ACHN (cell line): ENCODE measurements around the gene TSHZ3.
A peak's percentile ranks its signal among the peaks of the same experiment; 100 is the strongest.

Experiments
- DNase-seq: peaks from one replicate; pipeline ENCODE4 v3.0.0-alpha.2; 2015
- in situ Hi-C: cut with HindIII; loops from 2 replicates; pipeline ENCODE4 v1.10.0; 2017; ENCODE audit warnings: low sequenced_read_pairs, low pct_ligation_motif_present, low pct_unique_long_range_greater_than_20kb

Gene TSHZ3

DNA sequence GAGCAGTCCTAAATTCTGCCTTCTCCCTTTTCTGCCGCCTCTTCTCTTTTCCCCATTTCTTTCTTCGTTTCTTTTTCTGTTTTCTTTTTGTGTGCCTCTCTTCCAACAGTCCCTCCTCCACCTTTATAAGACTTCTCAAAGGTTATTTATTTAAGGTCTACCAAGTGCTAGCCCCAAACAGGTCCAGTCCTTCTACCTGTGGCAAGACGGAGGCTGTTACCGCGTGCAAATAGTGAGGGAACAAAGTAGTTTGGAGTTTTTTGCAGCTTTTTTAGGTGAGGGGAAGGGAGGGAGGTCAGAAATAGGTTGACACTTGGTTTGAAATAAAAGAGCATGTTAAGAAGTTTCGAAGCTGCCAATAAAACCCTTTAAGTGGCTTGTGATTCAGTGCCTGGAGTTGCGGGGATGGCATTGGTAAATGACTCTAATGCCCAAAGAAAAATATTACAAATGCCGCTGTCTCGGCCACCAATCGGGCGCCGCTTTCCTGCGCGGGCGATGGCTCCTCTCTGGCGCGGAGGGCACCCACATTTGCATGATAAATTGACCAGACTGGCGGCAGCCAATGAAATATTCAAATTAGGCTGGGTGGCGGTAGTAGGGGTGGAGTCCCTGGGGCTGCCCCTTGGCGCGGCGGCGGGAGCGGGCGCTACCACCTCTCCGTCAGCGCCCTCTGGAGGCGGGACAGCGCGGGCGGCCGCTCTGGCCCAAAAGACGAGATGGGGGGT, 7.5 kb upstream of the TSHZ3 start:
- in situ Hi-C loops: no loop called here
- no peak for DNase-seq

DNA sequence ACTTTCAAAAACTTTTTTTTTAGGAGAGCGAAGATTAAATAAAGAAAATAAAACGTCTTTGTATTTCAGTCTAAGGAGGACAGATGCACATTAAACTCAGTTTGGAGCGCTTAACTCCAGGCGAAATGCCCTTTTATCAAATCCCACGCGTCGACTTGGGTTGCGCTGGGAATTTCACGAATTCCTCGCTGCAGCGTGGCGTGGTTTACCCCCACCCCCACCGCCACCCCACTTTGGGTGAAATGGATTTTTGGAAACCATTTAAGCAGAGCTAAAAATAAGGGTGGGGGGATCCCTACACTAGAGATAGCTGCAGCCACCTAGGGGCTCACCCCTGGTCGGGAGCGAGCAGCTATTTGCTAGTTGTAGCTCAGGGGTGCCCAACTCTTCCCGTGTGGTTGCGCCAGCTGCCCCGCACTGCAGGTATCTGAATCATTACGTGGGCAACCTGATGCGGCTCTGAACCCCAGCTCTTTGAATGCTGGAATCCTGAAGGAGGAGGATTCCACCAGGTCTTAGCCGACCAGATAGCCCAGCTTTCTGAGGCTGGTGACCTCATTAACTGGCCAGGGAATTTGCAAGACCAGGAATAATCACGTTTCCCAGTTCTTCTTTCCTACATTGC, 6.5 kb upstream of the TSHZ3 start:
- in situ Hi-C loops: no loop called here
- DNase-seq: no peak

DNA sequence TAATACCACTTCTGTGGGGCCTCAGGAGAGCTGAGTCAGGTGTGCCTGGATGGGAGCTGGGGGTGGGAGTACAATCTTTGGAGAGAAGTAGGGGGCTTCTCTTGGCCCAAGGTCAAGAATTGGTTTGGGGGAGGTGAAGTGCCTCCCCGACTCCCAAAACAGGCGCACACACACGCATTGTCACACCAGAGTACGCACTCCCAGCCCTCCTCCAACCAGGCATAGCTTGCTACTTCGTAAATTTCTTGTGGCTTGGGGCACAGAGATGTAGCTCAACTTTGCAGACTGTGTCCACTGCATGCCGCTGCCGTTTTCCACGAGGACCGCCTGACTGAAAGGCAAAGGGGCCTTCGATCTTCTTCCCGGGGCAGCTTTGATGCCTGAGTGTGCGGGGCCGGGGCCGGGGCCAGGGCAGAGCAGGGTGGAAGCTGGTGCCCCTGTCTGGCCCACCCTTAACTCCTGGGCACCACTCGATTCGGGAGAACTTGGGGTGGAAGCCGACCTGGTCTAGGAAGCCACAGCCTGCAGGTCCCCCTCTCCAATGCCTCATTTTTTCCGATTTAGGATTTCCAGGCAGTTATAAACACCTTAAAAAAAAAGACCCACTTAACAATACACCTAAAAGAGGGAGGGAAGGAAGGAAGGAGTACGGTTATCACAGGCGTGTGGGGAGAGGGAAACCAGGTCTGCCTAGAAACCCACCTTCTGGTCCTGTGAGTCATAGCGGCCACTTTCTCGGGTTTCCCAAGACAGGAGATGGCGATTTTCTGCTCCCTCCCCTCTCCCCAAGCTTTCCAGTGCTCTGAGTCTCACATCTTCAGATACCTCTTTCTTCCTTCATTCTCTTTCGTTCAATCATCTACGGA, 5.8 kb upstream of the TSHZ3 start:
- DNase-seq: no peak

DNA sequence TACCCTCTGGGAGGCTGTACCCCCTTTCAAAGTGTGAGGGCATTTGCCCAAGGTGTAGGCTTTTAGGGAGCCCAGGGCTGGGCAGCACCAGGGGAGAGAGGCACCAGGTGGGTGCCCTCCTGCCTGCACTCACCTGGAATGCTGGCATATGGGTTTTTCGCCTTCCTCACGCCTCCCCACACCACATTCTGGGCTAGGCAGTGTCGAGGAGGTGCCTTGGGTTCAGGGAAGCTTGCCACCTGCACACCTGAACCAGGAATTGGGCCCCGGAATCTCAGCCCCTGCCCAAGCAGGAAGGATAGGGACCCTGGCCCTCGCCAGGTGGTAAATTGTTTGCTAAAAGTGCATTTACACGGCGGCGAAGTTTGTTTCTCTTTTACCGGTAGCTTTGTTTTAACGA, 5.1 kb upstream of the TSHZ3 start:
- no peak for DNase-seq
- in situ Hi-C loops: no loop called here

More for the DNA sequence above, 5.8 kb upstream of the TSHZ3 start:
- in situ Hi-C loops: no loop called here

DNA sequence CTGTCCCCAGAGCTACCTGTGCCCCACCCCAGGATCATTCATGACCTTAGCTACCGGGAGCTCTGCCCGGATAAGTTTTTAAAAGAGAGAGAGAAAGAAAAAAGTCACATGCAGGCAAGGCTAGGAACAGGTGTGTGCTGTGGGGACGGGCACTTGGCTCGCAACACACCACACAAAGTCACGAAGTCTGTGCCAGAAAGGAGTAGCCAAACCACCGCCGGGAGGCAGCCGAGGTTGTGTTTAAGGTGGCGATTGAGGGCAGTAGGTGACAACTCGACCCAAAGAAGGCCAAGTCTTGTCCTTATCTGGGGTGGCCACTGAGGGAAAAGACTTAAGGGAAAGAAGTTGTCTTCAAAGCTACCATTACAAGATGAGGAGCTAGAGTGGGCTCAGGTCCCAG, 4.6 kb upstream of the TSHZ3 start:
- in situ Hi-C loops: no loop called here
- no peak for DNase-seq

DNA sequence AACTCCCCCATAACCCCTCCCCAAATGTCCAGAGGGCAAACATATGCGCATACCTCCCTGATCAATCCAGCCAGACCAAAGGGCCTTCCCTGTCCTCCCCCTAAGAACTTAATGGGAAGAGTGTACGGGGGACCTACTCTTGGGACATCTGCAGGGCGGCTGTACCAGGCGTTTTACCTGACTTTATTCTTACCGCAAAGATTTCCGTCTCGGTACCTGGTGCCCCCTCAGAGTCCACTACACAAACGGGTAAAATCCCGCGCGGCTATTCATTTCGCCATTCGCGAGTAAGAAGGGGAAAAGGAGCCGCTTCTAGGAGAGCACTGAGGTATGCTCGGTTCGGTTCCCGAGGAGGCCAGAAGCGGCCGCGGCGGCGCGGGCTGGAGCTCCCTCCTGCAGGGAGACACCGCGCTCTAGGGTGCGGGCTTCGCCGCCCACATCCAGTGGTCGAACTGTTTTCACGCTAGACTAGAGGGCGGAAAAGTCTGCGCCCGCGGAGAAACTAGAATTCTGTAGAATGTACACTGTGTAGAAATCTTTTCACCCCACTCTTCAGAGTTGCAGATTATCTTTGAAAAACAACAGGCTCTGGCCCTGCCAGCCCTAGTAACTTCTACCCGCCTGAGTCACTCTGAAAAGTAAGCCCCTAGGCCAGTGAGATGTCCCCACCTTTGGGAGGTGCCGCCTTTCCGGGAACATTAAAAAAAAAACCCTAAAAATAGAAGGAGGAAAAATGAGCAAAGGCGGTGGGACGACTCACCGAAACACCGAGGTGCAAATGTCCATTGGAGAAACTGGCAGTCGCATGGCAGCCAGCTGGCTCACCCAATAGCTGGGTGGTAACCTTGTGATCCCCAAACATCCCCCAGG, 3.8 kb upstream of the TSHZ3 start:
- in situ Hi-C loops: no loop called here
- DNase-seq: no peak

DNA sequence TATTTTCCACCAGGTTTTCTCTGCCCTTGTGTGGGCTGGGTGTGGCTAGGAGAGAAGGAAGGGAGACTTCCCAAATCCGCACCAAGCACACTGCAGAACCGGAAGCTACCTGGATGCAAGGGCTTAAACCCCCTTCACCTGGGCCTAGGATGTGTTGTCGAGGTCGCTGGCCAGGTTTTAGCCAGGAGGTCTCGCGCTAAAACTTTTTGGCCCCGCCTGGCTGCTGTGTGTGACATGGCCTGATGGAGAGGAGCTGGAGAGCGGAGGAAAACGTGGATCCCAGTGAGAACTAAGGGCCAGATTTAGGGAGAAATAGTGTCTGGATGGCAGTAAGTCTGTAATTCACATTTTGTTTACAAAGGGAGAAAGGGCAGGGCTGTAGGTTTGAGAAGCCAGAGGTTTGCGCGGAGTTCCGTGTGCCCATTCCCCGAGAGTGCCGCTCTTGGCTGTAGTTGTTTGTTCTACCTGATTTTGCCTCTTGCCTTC, 3.1 kb upstream of the TSHZ3 start:
- DNase-seq: no peak
- in situ Hi-C loops: no loop called here

DNA sequence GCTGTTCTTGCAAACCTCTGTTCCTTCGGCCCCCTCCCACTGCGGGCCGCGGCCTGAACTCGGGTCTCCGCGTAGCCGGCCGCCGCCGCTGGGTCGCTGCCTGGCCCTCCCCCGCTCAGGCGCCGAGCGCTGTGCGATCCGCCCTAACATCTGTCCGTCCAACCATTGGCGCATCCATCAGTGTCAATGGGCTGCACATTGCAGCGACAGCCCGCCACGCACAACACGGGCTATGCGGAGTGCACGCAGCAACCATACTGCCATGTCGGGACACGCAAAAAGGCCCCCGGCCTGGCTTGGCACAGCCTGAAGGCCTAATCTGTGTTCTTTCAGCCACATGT, 2.6 kb upstream of the TSHZ3 start:
- in situ Hi-C loops: no loop called here
- no peak for DNase-seq

DNA sequence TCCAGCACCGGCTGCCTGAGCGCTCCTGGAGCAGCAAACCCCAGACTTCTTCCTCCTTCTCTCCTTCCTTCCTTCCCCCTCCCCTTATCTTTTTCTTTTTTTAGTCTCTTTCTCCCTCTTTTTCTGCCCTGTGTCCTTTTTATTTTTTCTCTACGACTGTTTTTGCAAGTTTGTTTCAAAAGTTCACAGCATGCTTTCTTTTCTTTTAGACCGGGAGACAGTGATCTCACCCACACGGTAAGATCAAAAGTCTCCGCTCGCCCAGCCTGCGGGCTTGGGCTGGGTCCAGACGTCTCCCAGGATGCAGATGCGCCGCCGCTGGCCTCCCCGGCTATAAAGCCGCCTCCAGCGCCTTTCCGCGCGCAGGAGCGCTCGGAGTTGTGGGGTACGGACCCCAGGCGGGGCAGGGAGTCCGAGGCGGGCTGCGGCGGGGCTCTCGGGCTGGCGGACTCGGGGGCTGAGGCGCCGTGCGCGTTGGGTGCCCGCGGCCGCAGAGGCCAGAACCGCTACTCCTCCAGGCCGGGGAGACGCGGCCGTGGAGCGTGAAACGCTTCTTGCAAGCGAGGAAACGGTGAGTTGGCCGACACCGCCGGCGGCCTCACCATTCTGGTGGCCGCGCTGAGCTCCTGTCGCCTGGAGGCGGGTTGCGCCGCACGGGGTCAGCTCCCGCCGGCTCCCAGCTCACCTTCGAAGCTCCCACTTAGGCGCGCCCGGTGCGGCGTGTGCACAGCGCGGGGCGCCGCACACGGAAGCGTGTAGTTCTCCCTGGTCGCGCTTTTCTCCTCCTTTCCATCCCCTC, 2.0 kb upstream of the TSHZ3 start:
- peak; percentile 55 for DNase-seq
- in situ Hi-C loops: no loop called here

DNA sequence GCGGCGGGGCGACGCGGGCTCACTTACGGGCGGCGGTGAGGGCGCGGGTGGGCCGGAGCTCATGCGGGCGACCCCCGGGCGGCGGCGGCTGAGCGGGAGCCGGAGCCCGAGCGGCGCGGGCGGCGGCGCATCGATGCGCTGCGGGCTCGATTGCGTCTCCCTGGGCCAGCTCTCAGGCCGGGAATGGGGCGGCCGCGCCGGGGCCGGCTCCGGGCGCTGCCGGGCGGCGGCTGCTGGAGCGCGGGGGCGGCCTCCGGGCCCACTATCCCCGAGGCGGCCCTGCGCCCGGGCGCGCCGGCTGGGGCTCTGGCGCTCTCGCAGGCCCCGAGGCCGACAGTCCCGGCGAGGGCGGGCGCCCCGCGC, 1.4 kb upstream of the TSHZ3 start:
- DNase-seq: peak; percentile 41
- in situ Hi-C loops: no loop called here

DNA sequence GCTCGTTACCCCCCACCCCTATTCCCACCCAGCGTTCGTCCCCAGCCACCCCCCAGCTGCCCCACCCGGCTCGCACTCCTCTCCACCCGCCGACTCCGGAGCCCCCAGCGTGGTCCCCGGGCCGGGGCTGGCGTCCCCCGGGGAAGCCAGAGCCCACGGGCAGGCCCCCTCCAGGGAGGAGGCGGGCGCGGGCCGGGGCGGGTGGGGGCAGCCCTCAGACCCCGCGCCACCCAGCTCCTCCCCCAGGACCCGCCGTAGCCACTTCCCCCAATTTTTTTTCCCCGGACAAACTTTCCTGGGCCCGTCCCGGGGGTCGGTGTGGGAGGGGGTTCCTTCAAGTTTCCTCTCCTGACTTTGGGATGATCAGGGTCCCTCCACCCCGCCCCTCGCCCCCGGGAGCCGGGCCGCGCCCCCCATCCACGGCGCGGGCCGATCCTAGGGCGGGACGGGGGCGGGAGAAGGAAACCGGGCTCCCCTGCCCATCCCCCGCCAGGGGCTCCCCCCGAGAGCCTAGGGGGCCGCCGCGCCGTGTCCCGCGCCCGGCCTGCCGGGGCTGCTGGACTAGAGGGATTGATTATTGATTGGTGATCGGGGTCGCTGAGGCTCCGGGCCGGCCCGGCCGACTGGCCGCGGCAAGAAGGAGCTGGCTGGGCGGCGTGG, 927 bp upstream of the TSHZ3 start:
- DNase-seq: peak; percentile 36
- in situ Hi-C loops: no loop called here

DNA sequence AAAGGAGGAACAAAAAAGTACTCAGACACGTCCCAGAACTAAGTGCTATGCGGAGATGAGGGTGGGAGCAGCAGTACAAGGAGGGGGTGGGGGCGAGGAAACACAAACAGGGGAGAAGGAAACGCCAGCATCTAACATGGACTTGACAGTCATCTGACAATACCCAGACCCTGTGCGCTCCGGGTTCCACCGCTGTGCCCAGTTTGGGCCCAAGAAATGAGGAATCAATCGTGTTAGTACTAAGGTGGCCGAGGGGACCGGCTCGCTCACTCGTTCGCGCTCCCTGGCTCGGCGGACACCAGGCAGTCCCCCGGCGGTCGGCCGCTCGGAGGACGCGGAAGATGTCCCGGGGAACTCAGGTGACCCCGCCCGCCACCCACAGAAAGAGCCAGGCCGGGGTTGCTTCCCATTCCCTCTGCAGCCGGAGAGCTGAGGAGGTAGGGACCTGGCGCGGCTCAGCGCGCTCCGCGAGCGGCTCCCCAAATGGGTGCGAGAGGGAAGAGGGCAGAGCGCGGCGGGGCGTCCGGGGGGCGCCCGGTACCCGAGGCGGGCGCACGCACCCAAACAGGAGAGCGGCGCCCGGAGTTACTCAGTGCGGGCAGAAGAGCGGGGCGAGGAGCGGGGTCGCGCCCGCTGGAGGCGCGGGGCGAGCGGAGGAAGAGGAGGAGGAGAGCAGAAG, 616 bp downstream of the TSHZ3 start:
- peak; percentile 34 for DNase-seq

DNA sequence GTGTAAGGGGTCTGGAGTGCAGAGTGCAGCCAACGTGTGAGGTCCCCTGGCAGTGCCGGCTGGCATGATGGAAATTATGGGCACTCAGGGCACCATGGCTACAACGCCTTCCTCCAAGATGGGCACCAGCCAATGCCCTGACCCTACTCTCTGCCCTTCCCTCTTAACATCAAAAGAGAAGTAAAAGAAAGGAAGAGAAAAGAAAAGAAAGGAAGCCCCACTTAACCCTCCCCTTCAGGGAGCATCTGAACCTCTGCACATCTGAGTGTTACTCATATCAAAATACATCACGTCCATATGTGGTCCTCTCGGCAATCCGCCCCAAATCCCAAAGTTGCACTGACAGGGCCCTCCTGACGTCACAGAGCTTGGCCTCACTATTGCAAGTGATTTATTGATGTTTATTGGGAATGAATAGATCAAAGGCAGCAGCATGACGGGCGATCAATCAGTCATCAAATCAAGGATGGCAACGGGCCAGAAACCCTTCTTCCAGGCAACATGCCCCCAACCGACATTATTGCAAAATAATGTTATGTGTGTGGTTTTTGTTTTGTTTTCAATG, 1.3 kb downstream of the TSHZ3 start:
- no peak for DNase-seq
- in situ Hi-C loops: no loop called here

More for the DNA sequence above, 616 bp downstream of the TSHZ3 start:
- in situ Hi-C loops: no loop called here

DNA sequence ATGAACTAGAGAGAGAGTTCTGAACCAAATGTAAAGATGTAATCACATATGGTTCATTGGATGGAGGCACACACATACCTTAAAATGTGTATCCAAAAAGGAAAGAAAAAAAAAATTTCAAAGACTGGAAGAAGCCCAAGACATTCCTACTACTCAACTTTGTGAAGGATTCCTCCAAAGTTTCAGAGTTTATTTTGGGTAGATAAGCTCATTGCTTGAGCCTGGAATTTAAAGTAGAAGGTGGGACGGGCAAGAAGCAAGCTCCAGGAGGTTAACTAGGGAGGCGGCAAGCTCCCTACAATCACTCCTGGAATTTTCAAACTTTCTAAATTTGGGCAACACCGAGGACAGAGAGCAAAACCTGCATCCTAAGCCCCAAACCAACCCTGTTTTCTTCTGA, 1.9 kb downstream of the TSHZ3 start:
- DNase-seq: no peak
- in situ Hi-C loops: no loop called here

DNA sequence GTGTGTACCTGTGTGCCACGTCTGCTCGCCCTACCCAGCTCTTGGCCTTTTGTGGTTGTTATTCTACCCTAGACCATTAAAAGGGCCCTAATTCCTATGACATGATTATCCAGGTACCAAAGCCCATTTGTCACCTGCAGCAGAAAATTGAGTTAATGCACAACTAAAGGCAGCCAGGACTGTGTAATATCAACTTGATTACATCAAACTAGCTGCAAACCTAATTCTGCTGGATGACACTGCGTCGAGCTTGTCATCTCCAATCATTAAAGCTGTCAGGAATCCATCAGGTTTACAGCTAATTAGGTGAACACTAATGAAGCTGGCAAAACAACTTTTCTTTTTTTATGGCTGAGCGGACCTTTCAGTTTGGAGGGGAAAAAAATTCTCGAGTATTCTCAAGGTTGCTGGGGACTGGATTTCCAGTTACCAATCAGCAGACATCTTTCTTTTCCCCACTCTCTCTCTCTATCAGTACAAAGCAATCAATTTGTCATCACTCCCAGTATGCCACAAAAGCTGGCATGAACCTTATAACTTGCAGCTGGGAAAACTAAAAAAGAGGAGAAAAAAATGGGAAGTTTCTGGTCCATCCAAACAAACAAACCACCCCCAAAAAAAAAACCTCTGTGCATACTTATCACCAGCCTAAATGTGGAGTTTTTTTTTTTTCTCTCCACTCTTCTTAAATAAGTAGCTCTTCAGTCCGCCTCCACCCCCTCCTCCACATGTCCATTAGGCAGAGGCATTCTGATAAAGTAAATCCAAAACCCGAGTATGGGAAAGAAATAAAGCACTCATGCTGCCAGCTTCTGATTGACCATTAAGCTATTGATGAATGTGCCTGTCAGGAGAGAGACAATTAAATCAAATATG, 2.8 kb downstream of the TSHZ3 start:
- in situ Hi-C loops: no loop called here

DNA sequence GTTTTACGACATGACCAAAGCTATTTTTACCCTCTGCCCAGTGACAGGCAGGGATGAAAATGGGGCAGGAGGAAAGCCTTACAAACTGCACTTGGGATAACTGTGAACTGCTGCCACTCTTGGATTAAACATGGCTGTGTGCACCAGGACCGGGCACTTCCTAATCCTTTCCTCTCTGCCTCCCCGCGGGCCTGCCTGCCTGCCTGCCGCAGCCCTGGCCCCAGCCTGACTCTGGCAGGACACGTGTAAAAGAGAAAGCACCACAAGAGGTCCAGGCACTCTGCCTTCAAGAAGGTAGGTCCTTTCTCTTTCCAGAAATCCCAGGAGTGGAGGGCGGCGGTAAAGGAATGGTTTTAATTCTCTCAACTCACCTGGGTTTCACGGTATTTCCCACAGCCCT, 4.8 kb downstream of the TSHZ3 start:
- in situ Hi-C loops: no loop called here

More for the DNA sequence above, 2.8 kb downstream of the TSHZ3 start:
- no peak for DNase-seq

More for the DNA sequence above, 4.8 kb downstream of the TSHZ3 start:
- no peak for DNase-seq
